OCI-LY3 (cell line): ENCODE measurements around the gene NINJ1.

ENCODE experiments used
- H2AFZ ChIP-seq: fragments of 200-600, 300-600 bp; shearing (Covaris generic); 2 replicates; pipeline ENCODE4 v1.6.0; 2014; ENCODE audit warnings: antibody characterized with exemption, low read depth, low read length
- H3K27ac ChIP-seq: fragments of 200-600, 300-600 bp; sonication (generic); 2 replicates; pipeline ENCODE4 v1.5.1; 2014; ENCODE audit warnings: mild to moderate bottlenecking, low read length, moderate library complexity, mixed read lengths
- H3K27me3 ChIP-seq: fragments of 200-600, 300-600 bp; sonication (generic); 2 replicates; pipeline ENCODE4 v1.6.1; 2014; ENCODE audit warnings: low read depth, low read length, mixed read lengths
- H3K36me3 ChIP-seq: fragments of 200-600, 300-600 bp; sonication (generic); replicated peaks from 2 replicates; pipeline ENCODE3; 2014; ENCODE audit warnings: low read depth, low read length, mixed read lengths
- H3K4me1 ChIP-seq: fragments of 300-600, 200-600 bp; sonication (generic); 2 replicates; pipeline ENCODE4 v1.6.1; 2014; ENCODE audit warnings: low read length, mixed read lengths
- H3K4me2 ChIP-seq: fragments of 200-600, 300-600 bp; sonication (generic); 2 replicates; pipeline ENCODE4 v1.6.1; 2014; ENCODE audit warnings: low read length, mixed read lengths
- H3K4me3 ChIP-seq: fragments of 300-600, 200-600 bp; sonication (generic); 2 replicates; pipeline ENCODE4 v1.5.1; 2014; ENCODE audit warnings: antibody characterized with exemption, mild to moderate bottlenecking, low read length, moderate library complexity
- H3K79me2 ChIP-seq: fragments of 300-600, 200-600 bp; shearing (Covaris generic); 2 replicates; pipeline ENCODE4 v1.6.1; 2014; ENCODE audit warnings: mild to moderate bottlenecking, low read length, mixed read lengths
- H3K9ac ChIP-seq: fragments of 300-600, 200-600 bp; shearing (Covaris generic); 2 replicates; pipeline ENCODE4 v1.6.0; 2014; ENCODE audit warnings: mild to moderate bottlenecking, low read length, moderate library complexity
- H3K9me3 ChIP-seq: fragments of 200-600, 300-600 bp; shearing (Covaris generic); 2 replicates; pipeline ENCODE4 v1.6.1; 2014; ENCODE audit warnings: low read length, mixed read lengths; ENCODE audit not compliant: insufficient read depth
- H4K20me1 ChIP-seq: fragments of 200-600, 300-600 bp; sonication (generic); 2 replicates; pipeline ENCODE4 v1.6.1; 2016; ENCODE audit warnings: low read length, mixed read lengths; ENCODE audit not compliant: insufficient read depth
- EZH2phosphoT487 ChIP-seq: fragments of 200-600 bp; shearing (Covaris generic); IDR thresholded peaks from 2 replicates; pipeline ENCODE4 v1.6.1; 2018; ENCODE audit warnings: antibody characterized with exemption, mixed run types, low read depth
- TF ChIP-seq, protein P1 (sequence below): fragments of 200-600, 300-600 bp; sonication (generic); IDR thresholded peaks from 2 replicates; pipeline ENCODE4 v1.5.1; 2014; ENCODE audit warnings: antibody characterized with exemption, low read length, low read depth

The NINJ1 gene

DNA sequence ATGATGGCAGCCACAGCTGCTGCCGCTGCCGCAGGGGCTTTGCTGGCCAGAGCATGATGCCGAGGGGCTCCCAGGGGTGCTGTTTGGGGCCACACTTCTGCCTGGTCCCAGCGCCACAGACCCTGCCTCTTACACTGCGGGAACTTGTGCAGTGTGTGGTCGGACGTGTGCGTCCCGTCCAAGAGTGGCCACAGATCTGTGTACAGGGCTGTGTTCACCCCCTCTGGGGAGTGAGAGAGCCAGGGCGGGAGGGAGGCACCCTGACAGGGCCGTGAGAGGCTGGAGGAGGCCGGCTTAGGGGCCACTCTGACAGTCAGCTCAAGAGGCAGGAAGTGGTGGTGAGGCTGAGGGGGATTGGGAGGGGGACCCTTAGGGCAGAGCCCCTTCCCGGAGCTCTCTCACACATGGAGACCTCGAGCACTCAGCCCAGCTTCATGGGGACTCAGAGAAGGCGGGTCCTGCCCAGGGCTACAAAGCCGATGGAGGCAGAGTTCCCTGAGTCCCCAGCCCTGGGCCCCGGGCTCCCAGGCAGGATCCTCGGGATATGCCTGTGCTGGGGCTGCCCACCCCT, 51.1 kb downstream of the NINJ1 start:
- no peak overlapping the region for H3K9ac ChIP-seq
- H3K4me3 ChIP-seq: no peak overlapping the region
- no peak overlapping the region for H3K4me2 ChIP-seq
- H2AFZ ChIP-seq: no peak overlapping the region
- H3K36me3 ChIP-seq: peaks cover 11% of the 10 kb centered on the region
- no peaks in the 10 kb centered on the region for H3K4me1 ChIP-seq
- no peak overlapping the region for H3K27ac ChIP-seq
- H4K20me1 ChIP-seq: no peaks in the 10 kb centered on the region
- H3K79me2 ChIP-seq: no peaks in the 10 kb centered on the region
- no peaks in the 10 kb centered on the region for H3K27me3 ChIP-seq
- TF ChIP-seq, protein P1, sequence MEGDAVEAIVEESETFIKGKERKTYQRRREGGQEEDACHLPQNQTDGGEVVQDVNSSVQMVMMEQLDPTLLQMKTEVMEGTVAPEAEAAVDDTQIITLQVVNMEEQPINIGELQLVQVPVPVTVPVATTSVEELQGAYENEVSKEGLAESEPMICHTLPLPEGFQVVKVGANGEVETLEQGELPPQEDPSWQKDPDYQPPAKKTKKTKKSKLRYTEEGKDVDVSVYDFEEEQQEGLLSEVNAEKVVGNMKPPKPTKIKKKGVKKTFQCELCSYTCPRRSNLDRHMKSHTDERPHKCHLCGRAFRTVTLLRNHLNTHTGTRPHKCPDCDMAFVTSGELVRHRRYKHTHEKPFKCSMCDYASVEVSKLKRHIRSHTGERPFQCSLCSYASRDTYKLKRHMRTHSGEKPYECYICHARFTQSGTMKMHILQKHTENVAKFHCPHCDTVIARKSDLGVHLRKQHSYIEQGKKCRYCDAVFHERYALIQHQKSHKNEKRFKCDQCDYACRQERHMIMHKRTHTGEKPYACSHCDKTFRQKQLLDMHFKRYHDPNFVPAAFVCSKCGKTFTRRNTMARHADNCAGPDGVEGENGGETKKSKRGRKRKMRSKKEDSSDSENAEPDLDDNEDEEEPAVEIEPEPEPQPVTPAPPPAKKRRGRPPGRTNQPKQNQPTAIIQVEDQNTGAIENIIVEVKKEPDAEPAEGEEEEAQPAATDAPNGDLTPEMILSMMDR: no peak
- TF ChIP-seq EZH2phosphoT487: no peak
- no peaks in the 10 kb centered on the region for H3K9me3 ChIP-seq

GRCh38 chr9:93081931-93082330, 52.1 kb downstream of the NINJ1 start:
- H3K4me3 ChIP-seq: no peak overlapping the region
- no peak overlapping the region for H2AFZ ChIP-seq
- peaks cover 11% of the 10 kb centered on the region for H3K36me3 ChIP-seq
- H3K79me2 ChIP-seq: no peaks in the 10 kb centered on the region
- no peaks in the 10 kb centered on the region for H3K9me3 ChIP-seq
- H3K9ac ChIP-seq: no peak overlapping the region
- H3K27ac ChIP-seq: no peak overlapping the region
- TF ChIP-seq EZH2phosphoT487: no peak
- TF ChIP-seq, protein P1: no peak
- H3K27me3 ChIP-seq: no peaks in the 10 kb centered on the region
- H3K4me1 ChIP-seq: no peaks in the 10 kb centered on the region
- no peaks in the 10 kb centered on the region for H4K20me1 ChIP-seq
- H3K4me2 ChIP-seq: no peak overlapping the region

GRCh38 chr9:93081081-93081529, 52.9 kb downstream of the NINJ1 start:
- no peak overlapping the region for H2AFZ ChIP-seq
- H3K27ac ChIP-seq: no peak overlapping the region
- H3K4me1 ChIP-seq: no peaks in the 10 kb centered on the region
- H3K79me2 ChIP-seq: no peaks in the 10 kb centered on the region
- no peaks in the 10 kb centered on the region for H3K27me3 ChIP-seq
- H3K4me2 ChIP-seq: no peak overlapping the region
- no peaks in the 10 kb centered on the region for H4K20me1 ChIP-seq
- H3K4me3 ChIP-seq: no peak overlapping the region
- TF ChIP-seq, protein P1: no peak
- TF ChIP-seq EZH2phosphoT487: no peak
- H3K36me3 ChIP-seq: peaks cover 9% of the 10 kb centered on the region
- no peaks in the 10 kb centered on the region for H3K9me3 ChIP-seq
- no peak overlapping the region for H3K9ac ChIP-seq

DNA sequence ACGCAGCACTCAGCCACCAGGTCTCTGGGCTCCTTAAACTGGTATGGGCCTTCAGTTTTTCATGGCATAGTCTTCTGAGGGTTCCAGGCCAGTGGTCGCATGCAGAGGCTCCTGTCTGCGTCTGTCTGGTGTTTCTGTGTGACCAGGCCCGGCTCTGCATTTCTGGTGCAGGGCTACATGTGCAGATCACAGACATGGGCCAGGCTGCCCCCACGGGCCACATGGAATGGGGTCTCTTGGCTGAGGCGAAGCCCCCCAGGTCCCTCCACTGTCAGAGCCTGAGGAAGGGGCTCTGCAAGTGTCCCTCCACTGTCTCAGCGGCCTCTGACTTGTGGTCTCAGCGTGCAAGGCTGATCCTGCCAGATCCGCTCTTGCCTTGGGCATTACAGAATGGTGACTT, 53.6 kb downstream of the NINJ1 start:
- Histone ChIP-seq H3K9ac (no peak overlapping the region), H3K4me1 (no peaks in the 10 kb centered on the region), H3K27me3 (no peaks in the 10 kb centered on the region), H3K4me3 (no peak overlapping the region), H3K36me3 (peaks cover 4% of the 10 kb centered on the region), H3K27ac (no peak overlapping the region), H3K9me3 (no peaks in the 10 kb centered on the region), H2AFZ (no peak overlapping the region), H3K79me2 (no peaks in the 10 kb centered on the region), H3K4me2 (no peak overlapping the region), H4K20me1 (no peaks in the 10 kb centered on the region)
- no peak for TF ChIP-seq EZH2phosphoT487
- TF ChIP-seq, protein P1: no peak
